ENCODE data around the gene RLN3.
A peak's percentile ranks its signal among the peaks of the same experiment; 100 is the strongest.
"Not testable (repeated sequence)": the region's sequence is repeated elsewhere in the genome, so short reads cannot be mapped to it uniquely, and the experiment has no call there.

Gene RLN3

GRCh38 chr19:14039181-14039580 is 11.2 kb downstream of the RLN3 start:
- no peak overlapping the region for H2AK5ac ChIP-seq (ENCODE audit: low read length)
- no CpG with 5 or more reads among the region's 7 CpGs for WGBS (ENCODE audit: extremely low coverage, insufficient coverage, low lambda C conversion rate)

GRCh38 chr19:14042659-14043608 is 15.0 kb downstream of the RLN3 start:
- not testable (repeated sequence) for H2BK120ac ChIP-seq (ENCODE audit: low read depth, low read length); H3K27me3 ChIP-seq (ENCODE audit: insufficient read depth, low read length, poor library complexity); H2AK5ac ChIP-seq (ENCODE audit: low read length); H3K27ac ChIP-seq (ENCODE audit: low read depth, low read length); H2BK15ac ChIP-seq (replicated peaks; ENCODE audit: low read depth); H3K79me1 ChIP-seq (ENCODE audit: low read length); H3K4ac ChIP-seq (ENCODE audit: low read depth, low read length); H3K4me2 ChIP-seq (ENCODE audit: low read length); H2BK5ac ChIP-seq (ENCODE audit: low read length); H3K4me3 ChIP-seq (ENCODE audit: low read length); H4K5ac ChIP-seq (ENCODE audit: low read length); H3K23ac ChIP-seq (ENCODE audit: low read length); H3K18ac ChIP-seq (ENCODE audit: low read length); H3K9ac ChIP-seq (ENCODE audit: low read length); H3K36me3 ChIP-seq (ENCODE audit: control insufficient read depth, insufficient read depth, low read length); H4K8ac ChIP-seq (ENCODE audit: low read depth, low read length); H3K4me1 ChIP-seq (ENCODE audit: control insufficient read depth, low read depth, low read length); H3K79me2 ChIP-seq (ENCODE audit: control insufficient read depth, insufficient read depth, low read length)
- no CpG with 5 or more reads among the region's 19 CpGs for WGBS (ENCODE audit: extremely low coverage, insufficient coverage, low lambda C conversion rate)
- H3K56ac ChIP-seq (ENCODE audit: low read length) = peak overlapping the region; percentile 4
- peak; percentile 97 for DNase-seq

More at GRCh38 chr19:14039181-14039580, 11.2 kb downstream of the RLN3 start:
- no peak for DNase-seq
- H2BK5ac ChIP-seq (ENCODE audit: low read length) = no peak overlapping the region
- no peak overlapping the region for H3K4me3 ChIP-seq (ENCODE audit: low read length)
- H4K5ac ChIP-seq (ENCODE audit: low read length) = no peak overlapping the region
- H3K36me3 ChIP-seq (ENCODE audit: control insufficient read depth, insufficient read depth, low read length) = no peaks in the 10 kb centered on the region
- no peak overlapping the region for H3K4me2 ChIP-seq (ENCODE audit: low read length)
- H4K8ac ChIP-seq (ENCODE audit: low read depth, low read length) = no peak overlapping the region
- no peak overlapping the region for H2BK15ac ChIP-seq (replicated peaks; ENCODE audit: low read depth)
- H3K4me1 ChIP-seq (ENCODE audit: control insufficient read depth, low read depth, low read length) = no peaks in the 10 kb centered on the region
- no peaks in the 10 kb centered on the region for H3K79me1 ChIP-seq (ENCODE audit: low read length)
- H3K23ac ChIP-seq (ENCODE audit: low read length) = no peak overlapping the region
- H3K9ac ChIP-seq (ENCODE audit: low read length) = no peak overlapping the region
- H3K27me3 ChIP-seq (ENCODE audit: insufficient read depth, low read length, poor library complexity) = no peaks in the 10 kb centered on the region
- no peak overlapping the region for H3K56ac ChIP-seq (ENCODE audit: low read length)
- no peak overlapping the region for H2BK120ac ChIP-seq (ENCODE audit: low read depth, low read length)
- H3K4ac ChIP-seq (ENCODE audit: low read depth, low read length) = no peak overlapping the region
- H3K27ac ChIP-seq (ENCODE audit: low read depth, low read length) = no peak overlapping the region
- no peaks in the 10 kb centered on the region for H3K79me2 ChIP-seq (ENCODE audit: control insufficient read depth, insufficient read depth, low read length)
- H3K18ac ChIP-seq (ENCODE audit: low read length) = no peak overlapping the region

- H3K4me1 ChIP-seq (ENCODE audit: control insufficient read depth, low read depth, low read length); H3K79me2 ChIP-seq (ENCODE audit: control insufficient read depth, insufficient read depth, low read length); H3K27me3 ChIP-seq (ENCODE audit: insufficient read depth, low read length, poor library complexity); H3K9ac ChIP-seq (ENCODE audit: low read length); H2BK5ac ChIP-seq (ENCODE audit: low read length); H3K18ac ChIP-seq (ENCODE audit: low read length); H3K4ac ChIP-seq (ENCODE audit: low read depth, low read length); H4K8ac ChIP-seq (ENCODE audit: low read depth, low read length); H3K23ac ChIP-seq (ENCODE audit: low read length); H2AK5ac ChIP-seq (ENCODE audit: low read length); DNase-seq; H3K27ac ChIP-seq (ENCODE audit: low read depth, low read length); H3K4me2 ChIP-seq (ENCODE audit: low read length); H3K56ac ChIP-seq (ENCODE audit: low read length); H4K5ac ChIP-seq (ENCODE audit: low read length); H3K79me1 ChIP-seq (ENCODE audit: low read length); H3K4me3 ChIP-seq (ENCODE audit: low read length); H2BK120ac ChIP-seq (ENCODE audit: low read depth, low read length); H2BK15ac ChIP-seq (replicated peaks; ENCODE audit: low read depth); H3K36me3 ChIP-seq (ENCODE audit: control insufficient read depth, insufficient read depth, low read length): not testable (repeated sequence)
- no CpG with 5 or more reads among the region's 10 CpGs for WGBS (ENCODE audit: extremely low coverage, insufficient coverage, low lambda C conversion rate)
These were observed 19.9 kb downstream of the RLN3 start for GRCh38 chr19:14047866-14048265.

- WGBS (ENCODE audit: extremely low coverage, insufficient coverage, low lambda C conversion rate) = no CpG with 5 or more reads among the region's 8 CpGs
- no peak overlapping the region for H3K27ac ChIP-seq (ENCODE audit: low read depth, low read length)
- no peaks in the 10 kb centered on the region for H3K27me3 ChIP-seq (ENCODE audit: insufficient read depth, low read length, poor library complexity)
- no peak overlapping the region for H3K4ac ChIP-seq (ENCODE audit: low read depth, low read length)
- no peaks in the 10 kb centered on the region for H3K79me2 ChIP-seq (ENCODE audit: control insufficient read depth, insufficient read depth, low read length)
- H3K9ac ChIP-seq (ENCODE audit: low read length) = no peak overlapping the region
- no peak overlapping the region for H2BK5ac ChIP-seq (ENCODE audit: low read length)
- H3K4me3 ChIP-seq (ENCODE audit: low read length) = no peak overlapping the region
- no peak overlapping the region for H3K23ac ChIP-seq (ENCODE audit: low read length)
- H3K56ac ChIP-seq (ENCODE audit: low read length) = no peak overlapping the region
- H3K18ac ChIP-seq (ENCODE audit: low read length) = no peak overlapping the region
- no peak overlapping the region for H2BK15ac ChIP-seq (replicated peaks; ENCODE audit: low read depth)
- peak; percentile 85 for DNase-seq
- no peak overlapping the region for H3K4me2 ChIP-seq (ENCODE audit: low read length)
- H2BK120ac ChIP-seq (ENCODE audit: low read depth, low read length) = no peak overlapping the region
- H3K36me3 ChIP-seq (ENCODE audit: control insufficient read depth, insufficient read depth, low read length) = no peaks in the 10 kb centered on the region
- no peaks in the 10 kb centered on the region for H3K4me1 ChIP-seq (ENCODE audit: control insufficient read depth, low read depth, low read length)
- no peak overlapping the region for H2AK5ac ChIP-seq (ENCODE audit: low read length)
- H3K79me1 ChIP-seq (ENCODE audit: low read length) = no peaks in the 10 kb centered on the region
- no peak overlapping the region for H4K8ac ChIP-seq (ENCODE audit: low read depth, low read length)
- no peak overlapping the region for H4K5ac ChIP-seq (ENCODE audit: low read length)
These were observed 20.6 kb downstream of the RLN3 start for GRCh38 chr19:14048443-14049153.

GRCh38 chr19:14050512-14050911 is 22.6 kb downstream of the RLN3 start:
- no peaks in the 10 kb centered on the region for H3K36me3 ChIP-seq (ENCODE audit: control insufficient read depth, insufficient read depth, low read length)
- H3K4me1 ChIP-seq (ENCODE audit: control insufficient read depth, low read depth, low read length) = no peaks in the 10 kb centered on the region
- H3K4ac ChIP-seq (ENCODE audit: low read depth, low read length) = no peak overlapping the region
- no peak overlapping the region for H3K27ac ChIP-seq (ENCODE audit: low read depth, low read length)
- WGBS (ENCODE audit: extremely low coverage, insufficient coverage, low lambda C conversion rate) = no CpG with 5 or more reads among the region's 4 CpGs
- no peak overlapping the region for H2BK120ac ChIP-seq (ENCODE audit: low read depth, low read length)
- H2AK5ac ChIP-seq (ENCODE audit: low read length) = no peak overlapping the region
- no peak overlapping the region for H2BK5ac ChIP-seq (ENCODE audit: low read length)
- no peak overlapping the region for H3K56ac ChIP-seq (ENCODE audit: low read length)
- H3K79me2 ChIP-seq (ENCODE audit: control insufficient read depth, insufficient read depth, low read length) = no peaks in the 10 kb centered on the region
- no peak overlapping the region for H3K9ac ChIP-seq (ENCODE audit: low read length)
- H3K27me3 ChIP-seq (ENCODE audit: insufficient read depth, low read length, poor library complexity) = no peaks in the 10 kb centered on the region
- no peak for DNase-seq
- H3K18ac ChIP-seq (ENCODE audit: low read length) = no peak overlapping the region
- no peak overlapping the region for H2BK15ac ChIP-seq (replicated peaks; ENCODE audit: low read depth)
- H3K4me2 ChIP-seq (ENCODE audit: low read length) = no peak overlapping the region
- H3K79me1 ChIP-seq (ENCODE audit: low read length) = no peaks in the 10 kb centered on the region
- H4K5ac ChIP-seq (ENCODE audit: low read length) = no peak overlapping the region
- H4K8ac ChIP-seq (ENCODE audit: low read depth, low read length) = no peak overlapping the region
- no peak overlapping the region for H3K4me3 ChIP-seq (ENCODE audit: low read length)
- H3K23ac ChIP-seq (ENCODE audit: low read length) = no peak overlapping the region
